ENCODE results near the gene TNFRSF1B. TPM values are rescaled to one million over a fixed set of nuclear protein-coding genes. Genes with fewer than 3 reads are reported as not detected.

The TNFRSF1B gene
- total RNA-seq, 4 donors from 2014 or later = 10.9 to 34.9 (median 31.0) TPM

- 66 to 73% methylated on average over 2 of the region's 17 CpGs for WGBS, 2 donors (ENCODE audit: low coverage in 1 of 2)
- Histone ChIP-seq H3K27ac (peak overlapping the region in 3 of 4 donors; percentile 40 to 64 (median 62)), H3K27me3 (peaks cover 43% of the 10 kb centered on the region), H3K4me3 (no peak overlapping the region), H3K9me3 (no peaks in the 10 kb centered on the region), H3K36me3 (no peaks in the 10 kb centered on the region), H3K4me1 (peaks cover 0 to 85% (median 20%) of the 10 kb centered on the region in 3 donors)
- TF ChIP-seq EP300 (IDR thresholded peaks at IDR 0.05) (no peak), POLR2A (IDR thresholded peaks at IDR 0.05) (no peak), POLR2AphosphoS5 (IDR thresholded peaks at IDR 0.05) (no peak), CTCF (IDR thresholded peaks at IDR 0.05) (no peak)
- no peak for ATAC-seq
These were observed 8.4 kb downstream of the TNFRSF1B start for GRCh38 chr1:12174924-12175810.

GRCh38 chr1:12176298-12177118, 9.7 kb downstream of the TNFRSF1B start:
- no peak for ATAC-seq
- no peak for TF ChIP-seq POLR2A (IDR thresholded peaks at IDR 0.05)
- no peak for TF ChIP-seq POLR2AphosphoS5 (IDR thresholded peaks at IDR 0.05)
- TF ChIP-seq CTCF (IDR thresholded peaks at IDR 0.05) = no peak
- no peak for TF ChIP-seq EP300 (IDR thresholded peaks at IDR 0.05)
- H3K27ac ChIP-seq = peak overlapping the region in 3 of 4 donors; percentile 20 to 76 (median 54)
- no peaks in the 10 kb centered on the region for H3K36me3 ChIP-seq
- H3K4me1 ChIP-seq = peaks cover 0 to 98% (median 20%) of the 10 kb centered on the region in 3 donors
- WGBS, 2 donors (ENCODE audit: low coverage in 1 of 2) = 80 to 82% methylated on average over 3 to 5 of the region's 6 CpGs
- H3K4me3 ChIP-seq = no peak overlapping the region
- no peaks in the 10 kb centered on the region for H3K9me3 ChIP-seq
- peaks cover 35% of the 10 kb centered on the region for H3K27me3 ChIP-seq

- WGBS, 2 donors (ENCODE audit: low coverage in 1 of 2) = 68 to 79% methylated on average over 4 to 14 of the region's 24 CpGs
- H3K27ac ChIP-seq = peak overlapping the region in 3 of 4 donors; percentile 54 to 76 (median 64)
These were observed 10.6 kb downstream of the TNFRSF1B start for GRCh38 chr1:12177156-12177998.

More at GRCh38 chr1:12177156-12177998, 10.6 kb downstream of the TNFRSF1B start:
- H3K4me1 ChIP-seq = peaks cover 0 to 97% (median 19%) of the 10 kb centered on the region in 3 donors
- TF ChIP-seq POLR2AphosphoS5 (IDR thresholded peaks at IDR 0.05) (no peak), CTCF (IDR thresholded peaks at IDR 0.05) (no peak), POLR2A (IDR thresholded peaks at IDR 0.05) (no peak), EP300 (IDR thresholded peaks at IDR 0.05) (no peak)
- H3K9me3 ChIP-seq = no peaks in the 10 kb centered on the region
- H3K36me3 ChIP-seq = no peaks in the 10 kb centered on the region
- ATAC-seq = no peak
- no peak overlapping the region for H3K4me3 ChIP-seq
- H3K27me3 ChIP-seq = peaks cover 33% of the 10 kb centered on the region

Measured in gastroesophageal sphincter (tissue), 4 donors.